HK-2 (cell line): Measurements from ENCODE around the gene GPR78.

Source experiments
- DNase-seq: peaks from one replicate; pipeline ENCODE4 v3.0.0-alpha.2; 2018; ENCODE audit not compliant: unreplicated experiment

The GPR78 gene

GRCh38 chr4:8600266-8600665 is 20.1 kb downstream of the GPR78 start:
- no peak for DNase-seq

GRCh38 chr4:8600686-8601085 is 20.5 kb downstream of the GPR78 start:
- DNase-seq = no peak

- no peak for DNase-seq
These were observed 20.9 kb downstream of the GPR78 start for GRCh38 chr4:8601086-8601485.

- DNase-seq = no peak
These were observed 21.4 kb downstream of the GPR78 start for GRCh38 chr4:8601556-8601955.

GRCh38 chr4:8602686-8603430 is 22.7 kb downstream of the GPR78 start:
- DNase-seq = no peak

- DNase-seq = no peak
These were observed 23.7 kb downstream of the GPR78 start for GRCh38 chr4:8603931-8604330.

- DNase-seq = no peak
These were observed 25.1 kb downstream of the GPR78 start for GRCh38 chr4:8605289-8605688.

GRCh38 chr4:8606476-8606875 is 26.3 kb downstream of the GPR78 start:
- DNase-seq = no peak

GRCh38 chr4:8606966-8607365 is 26.8 kb downstream of the GPR78 start:
- DNase-seq = no peak

- DNase-seq = peak; percentile 44
These were observed 27.6 kb downstream of the GPR78 start for GRCh38 chr4:8607603-8608481.

GRCh38 chr4:8608714-8609391 is 28.7 kb downstream of the GPR78 start:
- DNase-seq = no peak

- DNase-seq = no peak
These were observed 29.2 kb downstream of the GPR78 start for GRCh38 chr4:8609406-8609805.

- no peak for DNase-seq
These were observed 29.7 kb downstream of the GPR78 start for GRCh38 chr4:8609824-8610350.

GRCh38 chr4:8610858-8611616 is 30.8 kb downstream of the GPR78 start:
- no peak for DNase-seq

- no peak for DNase-seq
These were observed 32.5 kb downstream of the GPR78 start for GRCh38 chr4:8612646-8613045.

- no peak for DNase-seq
These were observed 33.5 kb downstream of the GPR78 start for GRCh38 chr4:8613421-8614364.

GRCh38 chr4:8614365-8615193 is 34.4 kb downstream of the GPR78 start:
- DNase-seq = no peak

- no peak for DNase-seq
These were observed 35.2 kb downstream of the GPR78 start for GRCh38 chr4:8615366-8615765.
